ENCODE measurements around the gene COL12A1.

COL12A1 gene

DNA sequence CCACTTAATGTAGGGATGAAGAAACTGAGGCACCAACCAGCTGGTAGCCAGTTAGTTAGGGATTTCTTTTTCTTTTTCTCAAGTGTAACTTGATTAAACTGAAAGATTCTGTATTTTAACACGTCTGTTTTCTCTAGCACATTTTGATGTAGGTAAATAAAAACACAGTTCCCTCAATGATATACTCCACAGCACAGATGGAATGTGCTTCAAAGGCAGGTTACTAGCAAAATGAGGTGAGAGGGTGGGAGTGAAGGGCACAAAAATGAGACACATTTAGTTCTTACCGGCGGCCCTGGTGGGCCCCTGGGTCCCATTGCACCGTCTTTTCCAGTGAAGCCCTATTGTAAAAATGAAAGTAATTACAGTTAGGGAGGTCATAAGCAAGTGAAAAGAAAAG is 108.9 kb downstream of the COL12A1 start:
- no peak for DNase-seq

DNA sequence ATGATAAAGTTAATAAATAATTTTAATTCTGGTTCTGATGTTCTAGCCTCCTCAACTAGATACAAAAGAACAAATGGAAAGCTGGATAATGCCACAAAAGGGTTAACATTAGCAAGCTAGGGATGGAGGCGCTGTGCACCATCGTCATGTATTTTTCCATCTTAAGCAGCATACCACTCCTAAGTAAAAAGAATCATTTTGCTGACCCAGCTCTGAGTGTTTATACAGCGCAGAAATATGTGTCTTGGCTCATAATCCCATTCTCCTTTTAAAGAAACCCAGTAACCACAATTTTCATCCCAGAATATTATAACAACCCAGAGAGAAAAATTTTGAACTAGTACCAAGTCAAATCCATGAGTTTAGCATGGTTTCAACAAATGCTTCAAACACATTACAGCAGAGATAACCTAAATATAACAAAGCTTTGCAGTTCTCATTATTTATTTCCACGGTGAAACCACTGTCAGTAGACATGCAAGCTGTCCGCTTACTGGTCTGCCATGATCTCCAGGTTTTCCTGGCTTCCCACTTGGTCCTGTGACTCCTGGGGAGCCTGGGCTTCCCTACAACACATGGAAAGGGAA is 111.1 kb downstream of the COL12A1 start:
- DNase-seq, result no peak

DNA sequence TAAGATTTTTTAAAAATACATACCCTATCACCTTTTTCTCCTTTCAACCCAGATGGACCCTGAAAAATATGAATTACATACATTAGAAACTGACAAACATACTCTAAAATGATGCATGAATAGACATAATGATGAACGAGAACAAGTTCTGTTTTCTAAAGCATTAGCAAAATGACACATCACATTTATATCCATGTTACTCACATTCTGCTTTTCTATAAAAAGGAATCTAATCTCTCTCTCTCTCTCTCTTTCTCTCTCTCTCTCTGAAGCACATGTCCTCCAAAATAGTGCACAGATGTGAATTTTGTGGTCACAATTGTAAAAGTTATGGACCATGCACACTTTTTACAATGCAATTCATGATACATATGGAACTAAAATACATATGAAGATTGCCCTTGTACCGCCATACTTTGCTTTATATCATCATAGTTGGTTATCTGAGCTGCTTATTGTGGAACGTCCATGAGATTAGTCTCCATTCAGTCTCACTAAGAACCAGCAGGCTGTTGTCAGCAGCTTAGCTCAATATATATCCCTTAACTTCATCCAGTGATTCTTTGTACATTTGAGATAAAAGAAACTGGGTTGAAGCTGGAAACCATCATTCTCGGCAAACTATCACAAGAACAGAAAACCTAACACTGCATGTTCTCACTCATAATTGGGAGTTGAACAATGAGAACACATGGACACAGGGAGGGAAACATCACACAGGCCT is 114.2 kb downstream of the COL12A1 start:
- DNase-seq, result no peak

DNA sequence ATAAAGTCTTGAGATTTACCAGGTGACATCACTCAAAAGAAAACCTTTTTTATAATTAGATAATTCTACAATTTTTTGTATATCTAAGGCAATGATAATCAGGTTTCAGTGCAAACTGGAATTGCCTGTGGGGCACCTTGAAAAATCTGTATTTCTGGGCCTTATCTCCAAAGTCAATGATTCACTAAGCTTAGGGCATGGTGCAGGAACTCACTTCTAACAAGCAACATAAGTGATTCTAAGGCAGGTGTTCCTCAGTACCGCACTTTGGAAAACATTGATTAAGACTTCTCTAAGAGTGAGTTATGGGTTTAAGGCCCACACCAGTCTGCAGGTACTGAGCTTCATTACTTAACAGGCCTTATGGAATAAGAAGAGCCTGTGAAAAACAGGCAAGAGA is 115.3 kb downstream of the COL12A1 start:
- DNase-seq, result no peak

DNA sequence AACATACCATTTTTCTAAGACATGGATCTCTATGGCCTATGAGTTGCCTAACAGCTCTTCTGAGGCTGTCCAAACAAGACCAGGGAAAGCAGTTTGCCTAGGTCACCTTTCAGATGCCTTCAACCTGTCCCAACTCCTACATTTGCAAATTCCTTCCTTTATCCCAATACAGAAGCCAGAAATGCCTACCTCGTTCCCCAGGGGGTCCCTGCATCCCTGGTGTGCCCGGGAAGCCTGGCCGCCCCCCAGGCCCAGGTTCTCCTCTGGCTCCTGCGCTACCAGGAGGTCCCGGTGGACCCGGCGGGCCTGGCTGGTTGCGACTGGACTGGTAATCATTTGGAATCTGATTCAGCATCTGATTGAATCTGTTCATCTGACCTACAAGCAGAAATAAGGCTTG is 115.9 kb downstream of the COL12A1 start:
- DNase-seq, result no peak

DNA sequence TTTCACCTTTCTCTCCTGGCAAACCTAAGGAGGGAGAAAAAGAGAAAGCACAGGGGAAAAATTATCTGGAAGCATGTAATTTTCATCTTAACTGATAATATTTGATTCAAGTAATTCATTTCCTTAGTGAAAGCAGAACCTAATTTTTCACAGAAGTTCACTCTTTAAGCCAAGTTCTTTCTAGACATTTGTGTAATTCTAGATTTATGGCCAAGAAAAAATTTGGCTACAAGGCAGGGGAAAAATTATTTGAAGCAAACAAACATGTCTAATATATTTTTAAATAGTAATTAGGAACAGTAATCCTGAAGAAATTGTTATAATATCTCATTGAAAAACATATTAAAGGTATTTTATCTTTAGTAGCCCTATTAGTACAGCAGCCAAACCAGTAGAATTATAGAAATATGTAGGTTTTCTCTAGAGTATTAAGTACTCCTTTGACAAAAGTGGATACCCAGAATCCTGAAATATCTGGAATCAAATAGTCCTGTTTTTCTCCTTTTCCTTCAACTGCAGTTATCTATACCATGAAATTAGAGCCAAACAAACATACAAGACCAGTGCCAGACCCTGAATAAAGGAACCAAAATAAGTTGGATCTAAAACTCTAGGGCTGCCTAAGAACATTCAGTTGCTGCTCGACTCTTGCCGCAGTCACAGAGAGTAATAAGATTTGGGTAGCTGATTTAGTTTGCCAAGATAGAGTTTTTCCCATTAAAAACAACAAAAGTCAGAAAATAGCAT is 116.5 kb downstream of the COL12A1 start:
- DNase-seq, result no peak

DNA sequence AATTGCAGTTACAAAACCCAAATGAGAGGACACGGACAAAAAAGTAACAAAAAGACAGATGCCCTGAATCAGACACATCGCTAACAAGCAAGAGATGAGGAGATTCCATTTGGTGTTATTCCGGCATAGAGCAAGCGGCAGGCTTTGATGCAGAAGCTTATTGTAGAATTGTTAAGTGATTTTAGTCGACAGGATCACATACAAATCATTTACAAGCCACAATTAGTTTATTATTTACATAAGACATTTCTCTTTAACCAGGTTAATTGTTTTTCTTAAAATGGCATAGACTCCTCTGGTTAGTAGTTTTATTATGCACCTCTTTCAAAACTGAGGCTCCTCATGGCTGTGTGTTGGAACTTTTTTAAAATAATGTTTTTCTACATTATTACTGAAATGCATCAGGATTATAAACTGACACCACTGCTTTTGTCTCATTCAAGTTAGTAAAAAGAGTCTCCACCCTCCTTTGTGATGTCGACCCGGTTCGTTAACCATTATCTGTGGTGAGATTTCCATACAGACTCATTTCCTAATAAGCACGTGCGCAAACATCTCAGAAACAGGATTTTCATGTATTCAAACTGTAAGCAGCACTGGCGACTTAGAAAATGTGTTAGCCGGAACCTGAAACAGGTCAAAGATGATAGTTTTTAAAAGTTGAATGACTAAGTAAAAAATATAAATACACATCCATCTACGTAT is 119.8 kb downstream of the COL12A1 start:
- no peak for DNase-seq

DNA sequence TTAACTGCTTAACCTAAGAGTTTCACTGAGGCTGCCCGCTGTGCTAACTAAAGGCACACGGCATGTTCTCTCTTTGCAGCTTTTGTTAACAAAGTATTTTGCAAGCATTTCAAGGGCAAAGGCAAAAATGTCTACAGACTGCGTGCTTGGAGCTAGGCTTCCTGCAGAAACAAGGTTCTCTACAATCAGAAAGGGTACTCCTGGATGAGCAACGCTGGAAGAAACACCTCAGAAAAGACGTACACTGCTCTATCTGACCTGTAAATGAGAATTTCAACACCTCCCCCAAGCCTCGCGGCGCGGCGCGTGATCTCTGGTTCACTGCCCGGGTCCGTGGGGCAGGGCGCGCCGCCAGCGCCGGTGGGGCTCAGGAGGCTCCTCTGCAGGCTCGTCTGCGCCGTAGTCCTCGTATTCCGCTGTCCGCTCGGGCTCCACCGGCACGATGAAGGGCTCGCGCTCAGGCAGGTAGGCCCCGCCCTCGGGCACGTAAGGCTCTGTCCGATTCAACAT is 120.9 kb downstream of the COL12A1 start:
- DNase-seq, result no peak

DNA sequence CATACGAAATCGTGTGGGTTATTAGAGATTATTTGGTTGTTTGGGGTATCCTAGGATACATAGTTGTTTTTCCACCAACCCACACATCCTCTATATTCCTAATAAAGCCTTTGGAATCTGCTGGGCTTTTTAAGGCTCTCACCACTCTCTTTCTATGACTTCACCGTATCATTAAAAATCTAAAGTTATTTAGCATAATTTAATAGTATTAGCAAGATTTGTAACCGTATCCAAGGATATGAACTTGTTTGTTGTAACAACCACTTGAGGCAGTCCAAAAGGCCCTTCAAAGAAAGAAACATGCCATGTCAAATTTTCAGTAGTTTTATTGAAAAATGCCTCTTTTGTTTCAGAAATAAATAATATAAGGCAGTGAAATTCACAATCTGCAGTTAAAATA is 121.8 kb downstream of the COL12A1 start:
- DNase-seq, result no peak

DNA sequence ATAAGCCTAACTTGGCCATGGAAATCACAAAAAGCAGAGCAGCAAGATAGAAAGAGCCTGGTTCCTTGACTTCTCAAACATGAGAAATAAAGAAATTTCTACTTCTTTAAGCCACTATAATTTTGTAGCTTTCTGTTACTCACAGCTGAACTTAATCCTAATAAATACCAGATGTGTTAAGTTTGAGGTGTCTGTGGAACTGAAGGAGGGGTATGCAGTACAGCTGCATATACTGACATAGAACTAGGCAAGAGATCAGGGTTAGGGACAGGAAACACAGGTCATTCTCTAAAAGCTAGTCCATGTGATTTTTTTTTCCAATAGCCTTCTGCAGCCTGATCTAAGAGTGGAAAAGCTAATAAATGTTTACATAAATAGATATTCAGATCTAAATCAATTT is 123.9 kb downstream of the COL12A1 start:
- no peak for DNase-seq

DNA sequence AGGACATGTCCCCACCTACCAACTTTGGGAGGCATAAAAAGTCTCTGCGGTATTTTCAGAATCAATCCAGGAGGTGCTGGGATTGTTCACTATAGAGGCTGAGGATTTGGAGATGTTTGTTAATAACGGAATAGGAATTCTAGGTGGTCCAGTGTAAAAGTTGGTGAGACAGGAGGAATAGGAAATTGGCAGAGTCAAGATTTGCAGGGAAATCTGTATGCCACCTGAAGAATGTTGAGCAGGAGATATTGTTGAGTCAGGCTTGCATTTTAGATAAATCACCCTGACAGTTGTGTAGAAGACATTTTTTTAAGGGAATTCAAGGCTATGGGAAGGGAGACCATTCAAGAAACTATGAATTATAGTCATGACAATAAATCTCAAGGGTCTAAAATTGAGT is 124.8 kb downstream of the COL12A1 start:
- DNase-seq, result no peak

DNA sequence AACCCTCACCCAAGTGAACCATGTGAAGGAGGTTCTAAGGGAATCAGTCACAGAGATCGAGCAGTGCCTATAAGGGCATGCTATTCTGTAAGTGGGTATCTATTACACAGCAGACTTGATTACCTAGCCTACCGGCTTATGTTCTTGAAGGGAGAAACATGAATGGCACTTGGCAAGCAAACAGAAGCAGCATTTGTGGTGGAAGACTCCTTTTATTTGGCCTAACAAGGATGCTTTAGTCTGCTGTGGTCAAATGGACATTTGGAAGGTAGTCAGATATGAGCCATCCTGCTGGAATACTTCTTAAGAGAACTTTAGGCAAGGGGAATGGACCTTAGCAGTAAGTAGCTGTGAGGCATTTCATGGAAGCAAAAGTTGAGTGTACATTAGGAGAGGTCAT is 126.3 kb downstream of the COL12A1 start:
- DNase-seq, result no peak

DNA sequence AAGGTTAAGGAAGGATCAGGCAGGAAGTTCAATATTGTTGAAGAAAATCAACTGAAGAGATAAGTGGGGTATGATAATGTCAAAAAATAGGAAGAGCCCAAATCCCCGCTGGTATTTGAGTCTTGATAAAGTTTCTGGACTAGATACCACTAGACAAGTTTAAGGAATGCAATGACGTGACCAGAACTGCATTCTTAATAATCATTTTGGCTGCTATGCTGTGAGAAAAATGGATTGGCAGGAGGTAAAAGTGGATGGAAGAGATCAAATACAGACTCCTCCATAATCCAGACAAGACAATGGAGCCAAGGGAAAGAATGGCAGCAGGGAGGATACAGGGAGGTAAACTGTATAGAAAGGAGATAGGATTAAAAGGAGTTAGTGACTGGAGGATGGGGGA is 128.2 kb downstream of the COL12A1 start:
- no peak for DNase-seq

DNA sequence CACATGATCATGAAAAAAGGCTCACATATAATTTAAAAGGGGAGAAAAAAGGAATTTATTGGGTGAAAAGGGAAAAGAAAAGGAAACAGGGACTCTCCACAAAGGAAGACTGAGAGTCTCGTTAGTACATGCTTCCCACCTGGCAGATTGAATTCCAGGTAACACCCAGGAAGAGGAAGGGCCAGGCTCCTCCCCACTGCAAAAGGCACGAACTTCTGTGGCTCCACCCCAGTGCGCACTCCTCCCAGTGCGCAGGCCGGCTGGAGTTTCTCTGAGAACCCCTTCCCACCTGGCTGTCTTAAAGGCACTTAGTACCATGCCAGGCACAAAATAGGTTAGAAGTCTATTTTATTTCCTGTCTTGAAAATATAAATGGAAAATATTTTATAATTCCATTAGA is 129.8 kb downstream of the COL12A1 start:
- no peak for DNase-seq

DNA sequence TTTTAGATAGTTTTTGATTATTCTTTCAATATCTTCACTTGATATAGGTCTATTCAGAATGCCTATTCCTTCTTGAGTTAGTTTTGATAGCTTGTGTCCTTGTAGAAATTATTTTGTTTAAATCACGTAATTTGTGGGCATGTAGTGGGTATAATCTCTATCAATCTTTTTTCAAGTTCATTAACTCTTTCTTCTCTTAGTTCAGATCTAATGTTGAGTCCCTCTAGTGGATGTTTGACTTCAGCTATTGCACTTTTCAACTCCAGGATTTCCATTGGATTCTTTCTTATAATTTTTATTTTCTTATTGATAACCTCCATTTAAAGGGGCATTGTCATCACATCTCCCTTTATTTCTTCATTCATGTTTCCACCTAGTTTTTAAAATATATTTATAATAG is 135.6 kb downstream of the COL12A1 start:
- DNase-seq, result no peak

DNA sequence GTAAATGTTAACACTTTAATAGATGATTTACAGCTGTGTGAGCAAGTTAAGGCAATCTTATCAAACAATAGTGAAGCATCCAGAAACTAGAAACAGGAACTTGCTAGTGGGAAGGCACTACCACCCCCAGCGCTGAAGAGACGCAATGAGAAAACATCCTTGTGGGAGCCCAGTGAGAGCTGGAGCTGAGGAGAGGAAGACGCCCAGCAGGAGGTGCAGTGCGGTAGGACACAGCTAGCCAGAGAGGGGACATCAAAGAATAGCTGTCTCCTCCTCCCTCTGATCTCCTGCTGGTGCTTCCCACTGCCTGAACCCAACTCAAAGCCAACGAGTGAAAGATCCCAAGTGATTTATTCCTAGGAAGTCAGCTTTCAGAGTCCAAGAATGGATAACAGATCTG is 140.3 kb downstream of the COL12A1 start:
- DNase-seq, result no peak

DNA sequence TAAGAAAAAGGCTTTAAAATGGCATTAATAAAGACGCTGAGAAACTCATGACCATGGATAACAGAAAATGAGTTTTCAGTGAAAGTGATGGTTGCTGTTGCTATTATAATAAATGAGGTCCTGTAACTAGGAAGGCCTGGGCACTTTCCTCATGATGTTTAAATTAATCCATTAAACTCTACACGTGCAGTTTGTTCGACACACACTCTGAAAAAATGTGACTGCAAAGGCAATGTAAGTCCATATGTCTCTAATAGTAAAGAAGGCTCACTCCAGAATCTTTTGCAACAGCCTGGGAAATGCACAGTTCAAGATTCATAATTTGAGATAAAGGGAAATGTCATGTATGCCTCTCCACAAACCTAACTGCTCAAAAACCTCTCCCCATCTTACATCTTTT is 153.4 kb downstream of the COL12A1 start:
- DNase-seq, result no peak

DNA sequence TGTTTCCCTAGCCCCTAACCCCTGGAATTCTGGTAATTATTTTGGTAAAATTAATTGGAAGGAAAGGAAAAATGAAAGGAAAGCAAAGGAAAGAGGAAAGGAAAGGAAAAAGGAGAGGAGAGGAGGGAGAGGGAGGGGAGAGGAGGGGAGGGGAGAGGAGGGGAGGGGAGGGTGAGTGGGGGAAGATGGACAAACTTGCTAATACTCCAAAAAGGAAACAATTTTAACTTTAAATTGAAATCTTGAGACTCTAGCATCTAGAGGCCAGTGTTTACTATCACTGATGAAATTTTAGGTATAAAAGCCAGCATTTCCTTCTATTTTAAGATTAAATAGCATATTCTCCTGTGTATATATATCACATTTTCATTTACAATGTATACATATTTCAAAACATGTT is 156.5 kb downstream of the COL12A1 start:
- no peak for DNase-seq

DNA sequence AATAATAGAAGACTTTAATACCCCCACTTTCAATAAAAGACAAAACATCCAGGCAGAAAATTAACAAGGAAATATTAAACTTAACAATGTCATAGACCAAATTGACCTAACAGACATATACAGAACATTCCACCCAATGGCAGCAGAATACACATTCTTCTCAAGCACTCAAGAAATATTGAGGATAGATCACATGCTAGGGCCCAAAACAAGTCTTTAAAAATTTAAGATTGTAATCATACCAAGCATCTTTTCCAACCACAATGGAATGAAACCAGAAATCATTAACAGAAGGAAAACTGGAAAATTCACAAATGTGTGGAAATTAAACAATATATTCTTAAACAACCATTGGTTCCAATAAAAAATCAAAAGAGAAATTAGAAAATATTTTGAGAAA is 161.0 kb downstream of the COL12A1 start:
- no peak for DNase-seq

DNA sequence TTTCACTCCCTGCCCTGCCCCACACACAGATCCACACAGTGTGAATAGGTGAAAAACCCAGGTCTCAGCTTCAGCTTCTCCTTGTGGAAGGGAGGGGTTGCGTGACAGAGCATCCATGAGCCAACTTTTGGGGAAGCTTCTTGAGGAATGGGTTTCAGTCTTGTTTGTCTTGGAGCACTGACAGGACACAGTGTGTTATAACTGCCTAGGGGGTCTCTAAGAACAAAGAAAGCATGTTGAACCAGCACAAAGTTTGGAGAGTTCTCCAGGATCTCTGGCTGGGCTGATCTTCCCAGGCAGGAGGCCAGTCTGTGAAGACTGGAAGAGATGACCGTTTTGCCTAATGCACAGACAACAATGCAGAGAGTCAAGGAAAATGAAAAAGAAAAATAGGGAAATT is 164.5 kb downstream of the COL12A1 start:
- no peak for DNase-seq

All from inflammatory macrophage (primary cell).